ENCODE measurements around the gene STX11. TPM values are rescaled to one million over a fixed set of nuclear protein-coding genes. Genes with fewer than 3 reads are reported as not detected.

Gene STX11
- polyA plus RNA-seq, 1 donor from 2014 or later = not detected

- Histone ChIP-seq H3K79me2 (replicated peaks; ENCODE audit: insufficient read depth, low read length) (no peaks in the 10 kb centered on the region), H3K27ac (ENCODE audit: low read length) (no peak overlapping the region), H3F3A (ENCODE audit: insufficient read depth, low read length, poor library complexity, severe bottlenecking) (no peaks in the 10 kb centered on the region), H3K27me3 (ENCODE audit: insufficient read depth, low read depth, low read length) (peaks cover 38% of the 10 kb centered on the region), H3K9me2 (ENCODE audit: insufficient read depth, low read length) (no peaks in the 10 kb centered on the region), H3K4me3 (ENCODE audit: low read length) (peak overlapping the region; percentile 87), H2AFZ (ENCODE audit: low read depth, low read length) (no peak overlapping the region), H3K36me3 (ENCODE audit: insufficient read depth, low read length) (no peaks in the 10 kb centered on the region), H3K9ac (ENCODE audit: low read length) (no peak overlapping the region), H3K4me2 (ENCODE audit: low read length) (peak overlapping the region; percentile 61), H4K20me1 (ENCODE audit: insufficient read depth) (no peaks in the 10 kb centered on the region), H3K9me3 (ENCODE audit: low read length) (no peaks in the 10 kb centered on the region)
- TF ChIP-seq EZH2 (IDR thresholded peaks at IDR 0.05; ENCODE audit: borderline replicate concordance, insufficient read depth, low read length, poor library complexity, severe bottlenecking) (no peak), POLR2AphosphoS5 (IDR thresholded peaks at IDR 0.05) (no peak), MXI1 (conservative IDR thresholded peaks at IDR 0.05; ENCODE audit: poor library complexity, severe bottlenecking) (no peak), REST (IDR thresholded peaks at IDR 0.05; ENCODE audit: borderline replicate concordance) (no peak), SMC3 (conservative IDR thresholded peaks at IDR 0.05; ENCODE audit: poor library complexity) (no peak), CTCF (IDR thresholded peaks at IDR 0.05; ENCODE audit: poor library complexity, severe bottlenecking) (no peak), RAD21 (conservative IDR thresholded peaks at IDR 0.05) (no peak), TAF1 (IDR thresholded peaks at IDR 0.05; ENCODE audit: low read depth) (no peak), EP300 (conservative IDR thresholded peaks at IDR 0.05; ENCODE audit: poor library complexity, severe bottlenecking) (no peak)
These were observed 791 bp upstream of the STX11 start for GRCh38 chr6:144149558-144149893.

GRCh38 chr6:144150710-144151657 lies 667 bp downstream of the STX11 start:
- no peaks in the 10 kb centered on the region for H3K79me2 ChIP-seq (replicated peaks; ENCODE audit: insufficient read depth, low read length)
- TF ChIP-seq MXI1 (conservative IDR thresholded peaks at IDR 0.05; ENCODE audit: poor library complexity, severe bottlenecking) (no peak), REST (IDR thresholded peaks at IDR 0.05; ENCODE audit: borderline replicate concordance) (no peak), EP300 (conservative IDR thresholded peaks at IDR 0.05; ENCODE audit: poor library complexity, severe bottlenecking) (no peak), TAF1 (IDR thresholded peaks at IDR 0.05; ENCODE audit: low read depth) (no peak), POLR2AphosphoS5 (IDR thresholded peaks at IDR 0.05) (no peak), EZH2 (IDR thresholded peaks at IDR 0.05; ENCODE audit: borderline replicate concordance, insufficient read depth, low read length, poor library complexity, severe bottlenecking) (no peak), RAD21 (conservative IDR thresholded peaks at IDR 0.05) (no peak), SMC3 (conservative IDR thresholded peaks at IDR 0.05; ENCODE audit: poor library complexity) (no peak), CTCF (IDR thresholded peaks at IDR 0.05; ENCODE audit: poor library complexity, severe bottlenecking) (no peak)
- H3K9me3 ChIP-seq (ENCODE audit: low read length) = no peaks in the 10 kb centered on the region
- H3K27ac ChIP-seq (ENCODE audit: low read length) = no peak overlapping the region
- no peaks in the 10 kb centered on the region for H4K20me1 ChIP-seq (ENCODE audit: insufficient read depth)
- no peak overlapping the region for H2AFZ ChIP-seq (ENCODE audit: low read depth, low read length)
- peak overlapping the region; percentile 57 for H3K4me2 ChIP-seq (ENCODE audit: low read length)
- H3K4me3 ChIP-seq (ENCODE audit: low read length) = peak overlapping the region; percentile 87
- no peaks in the 10 kb centered on the region for H3K36me3 ChIP-seq (ENCODE audit: insufficient read depth, low read length)
- H3K9me2 ChIP-seq (ENCODE audit: insufficient read depth, low read length) = no peaks in the 10 kb centered on the region
- H3F3A ChIP-seq (ENCODE audit: insufficient read depth, low read length, poor library complexity, severe bottlenecking) = no peaks in the 10 kb centered on the region
- no peak overlapping the region for H3K9ac ChIP-seq (ENCODE audit: low read length)
- peaks cover 38% of the 10 kb centered on the region for H3K27me3 ChIP-seq (ENCODE audit: insufficient read depth, low read depth, low read length)

Data from neural cell (in vitro differentiated cells).